Mesodermal cell (in vitro differentiated cells): ENCODE results near the gene NEK6.

ENCODE experiments used
- H3K27ac ChIP-seq: 2 replicates; pipeline ENCODE4 v1.7.0; 2013; ENCODE audit warnings: mild to moderate bottlenecking, low read depth, low read length, moderate library complexity; ENCODE audit not compliant: severe bottlenecking
- H3K36me3 ChIP-seq: 2 replicates; pipeline ENCODE4 v1.7.1; 2013; ENCODE audit warnings: mild to moderate bottlenecking, low read length, moderate library complexity; ENCODE audit not compliant: control insufficient read depth, insufficient read depth
- H3K4me1 ChIP-seq: one replicate; pipeline ENCODE4 v1.7.1; 2013; ENCODE audit warnings: mild to moderate bottlenecking, low read length; ENCODE audit not compliant: insufficient read depth, control insufficient read depth, poor library complexity, severe bottlenecking
- H3K4me3 ChIP-seq: 2 replicates; pipeline ENCODE4 v1.7.0; 2013; ENCODE audit warnings: low read length, control low read depth, mild to moderate bottlenecking; ENCODE audit not compliant: insufficient read depth, poor library complexity, severe bottlenecking; ENCODE audit errors: extremely low read depth
- H3K9me3 ChIP-seq: 2 replicates; pipeline ENCODE4 v1.7.1; 2013; ENCODE audit warnings: mild to moderate bottlenecking, low read length, moderate library complexity; ENCODE audit not compliant: control insufficient read depth
- WGBS, 2 experiments: methylation state at CpG; one replicate each; pipeline ENCODE4 v1.1.5; 2013; ENCODE audit warnings: missing lambda C conversion rate in 2 of 2; ENCODE audit not compliant: insufficient coverage in 2 of 2; 5-methylcytosine and 5-hydroxymethylcytosine counted together

NEK6 gene

GRCh38 chr9:124286292-124286931 is 28.7 kb downstream of the NEK6 start:
- whole genome bisulfite sequencing, 2 experiments: 89 to 92% methylated on average over 13 to 14 of the region's 14 CpGs
- Histone ChIP-seq H3K9me3 (no peaks in the 10 kb centered on the region), H3K27ac (peak overlapping the region; percentile 72), H3K36me3 (peaks cover 14% of the 10 kb centered on the region), H3K4me3 (no peak overlapping the region), H3K4me1 (peaks cover 57% of the 10 kb centered on the region)

DNA sequence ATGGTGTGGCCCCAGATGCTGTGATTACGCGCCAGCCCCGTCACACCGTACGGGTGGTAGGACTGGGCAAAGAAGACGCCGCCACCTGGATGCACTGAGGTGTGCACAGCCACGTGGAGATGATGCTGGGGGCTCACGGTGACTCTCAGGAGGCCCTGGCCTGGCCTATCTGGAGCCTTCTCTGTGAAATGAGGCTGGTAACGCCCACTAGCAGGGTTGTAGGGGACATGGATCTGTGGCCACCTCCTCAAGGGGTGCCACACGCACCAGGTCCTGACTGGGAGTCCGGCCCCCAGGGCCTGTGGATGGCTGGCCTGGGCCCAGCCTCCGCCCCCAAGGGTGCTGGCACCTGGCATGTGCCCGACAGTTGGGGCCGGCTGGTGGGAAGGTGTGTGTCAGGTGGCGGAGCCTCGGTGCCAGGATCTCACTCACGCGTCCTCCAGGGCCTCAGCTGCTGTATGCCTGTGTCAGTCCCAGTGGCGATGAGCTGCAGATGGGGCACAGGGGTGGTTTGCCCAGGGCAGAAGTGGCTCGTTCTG is 32.4 kb downstream of the NEK6 start:
- Histone ChIP-seq H3K36me3 (peaks cover 14% of the 10 kb centered on the region), H3K27ac (no peak overlapping the region), H3K9me3 (no peaks in the 10 kb centered on the region), H3K4me3 (no peak overlapping the region), H3K4me1 (peaks cover 64% of the 10 kb centered on the region)
- 94 to 97% methylated on average over 20 of the region's 21 CpGs for WGBS, 2 experiments

DNA sequence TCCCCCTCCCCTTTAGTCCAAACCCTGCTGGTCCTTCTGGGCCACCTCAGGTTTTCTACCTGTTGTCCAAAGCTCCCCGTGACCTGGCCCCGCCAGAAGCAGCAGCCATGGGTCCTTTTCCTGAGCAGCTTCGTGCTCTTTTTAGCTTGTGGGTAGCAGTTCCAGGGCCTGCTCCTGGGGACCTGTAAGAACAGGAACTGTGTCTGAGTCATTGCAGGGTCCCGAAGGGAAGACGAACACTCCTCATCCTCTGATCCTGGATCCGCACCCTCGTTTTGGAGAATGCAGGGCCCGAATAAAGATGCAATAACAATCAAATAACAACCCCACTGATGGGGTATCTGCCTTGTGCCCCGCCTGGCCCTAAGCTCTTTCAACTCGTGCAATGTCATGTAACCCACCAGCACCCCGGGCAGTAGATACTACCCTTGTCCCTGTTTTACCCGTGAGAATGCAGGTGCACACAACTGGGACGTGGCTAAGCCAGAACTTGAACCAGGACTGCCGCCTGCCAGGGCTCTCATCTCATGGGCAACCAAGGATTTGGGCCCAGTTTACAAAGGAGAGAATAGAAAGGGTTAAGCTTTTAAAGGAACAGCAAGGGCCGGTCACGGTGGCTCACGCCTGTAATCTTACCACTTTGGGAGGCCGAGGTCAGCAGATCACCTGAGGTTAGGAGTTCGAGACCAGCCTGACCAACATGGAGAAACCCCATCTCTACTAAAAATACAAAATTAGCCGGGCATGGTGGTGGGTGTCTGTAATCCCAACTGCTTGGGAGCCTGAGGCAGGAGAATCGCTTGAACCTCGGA is 33.2 kb downstream of the NEK6 start:
- Histone ChIP-seq H3K36me3 (peaks cover 18% of the 10 kb centered on the region), H3K4me3 (no peak overlapping the region), H3K4me1 (peaks cover 64% of the 10 kb centered on the region), H3K27ac (no peak overlapping the region), H3K9me3 (no peaks in the 10 kb centered on the region)
- WGBS, 2 experiments: 88 to 92% methylated on average over 17 to 19 of the region's 22 CpGs

- Histone ChIP-seq H3K36me3 (peaks cover 20% of the 10 kb centered on the region), H3K9me3 (no peaks in the 10 kb centered on the region), H3K4me3 (no peak overlapping the region), H3K27ac (peak overlapping the region; percentile 23), H3K4me1 (peaks cover 69% of the 10 kb centered on the region)
- WGBS, 2 experiments: 70 to 71% methylated on average over 5 to 10 of the region's 11 CpGs
These were observed 34.1 kb downstream of the NEK6 start for GRCh38 chr9:124291801-124292396.

DNA sequence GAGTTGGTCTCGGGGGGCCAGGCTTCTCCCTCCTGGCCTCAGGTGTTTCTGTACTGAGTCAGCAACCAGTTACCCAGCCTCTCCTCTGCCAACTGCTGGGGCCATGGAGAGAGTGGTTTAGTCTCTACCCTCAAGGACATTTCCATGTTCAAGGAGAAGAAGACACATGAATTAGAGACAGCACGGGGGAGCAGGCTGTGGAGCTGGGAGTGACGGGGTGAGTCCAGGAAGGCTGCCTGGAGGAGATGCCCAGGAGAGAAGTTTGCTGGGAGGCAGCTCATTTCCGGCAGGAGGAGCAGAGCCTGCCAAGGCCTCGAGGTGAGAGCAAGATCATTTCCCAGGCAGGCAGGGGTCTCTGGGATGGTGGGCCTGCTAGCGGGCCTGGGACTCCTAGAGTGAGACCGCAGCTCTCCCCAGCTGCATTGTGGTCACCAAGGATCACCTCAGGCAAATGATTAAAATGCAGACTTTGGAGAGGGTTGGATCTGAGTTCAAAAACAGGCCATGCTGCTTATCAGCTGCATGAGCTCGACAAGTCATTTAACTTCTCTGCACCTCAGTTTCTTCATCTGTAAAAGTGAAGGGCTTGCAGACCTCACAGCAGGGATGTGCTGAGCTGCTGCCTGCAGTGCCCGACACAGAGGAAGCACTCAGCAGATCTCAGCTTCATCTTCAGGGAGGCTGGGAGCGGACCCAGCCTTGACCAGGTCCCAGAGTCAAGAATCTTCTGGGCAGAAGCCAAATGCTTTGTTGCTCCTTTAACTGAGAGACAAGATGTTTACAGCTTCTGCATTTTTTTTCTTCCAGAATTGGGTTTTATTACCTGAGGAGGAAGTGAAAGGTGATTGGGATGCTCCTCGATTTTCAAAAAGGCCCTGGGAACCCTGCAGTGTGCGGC is 35.2 kb downstream of the NEK6 start:
- 81 to 86% methylated on average over 10 to 11 of the region's 12 CpGs for WGBS, 2 experiments
- H3K4me1 ChIP-seq: peaks cover 76% of the 10 kb centered on the region
- H3K27ac ChIP-seq: no peak overlapping the region
- no peaks in the 10 kb centered on the region for H3K9me3 ChIP-seq
- H3K36me3 ChIP-seq: peaks cover 20% of the 10 kb centered on the region
- H3K4me3 ChIP-seq: no peak overlapping the region

GRCh38 chr9:124293718-124294506 is 36.2 kb downstream of the NEK6 start:
- WGBS, 2 experiments: 88 to 97% methylated on average over 13 to 17 of the region's 17 CpGs

GRCh38 chr9:124295159-124295794 is 37.5 kb downstream of the NEK6 start:
- peaks cover 12% of the 10 kb centered on the region for H3K36me3 ChIP-seq
- WGBS, 2 experiments: 78 to 85% methylated on average over 15 to 18 of the region's 18 CpGs
- H3K4me3 ChIP-seq: no peak overlapping the region
- H3K27ac ChIP-seq: peak overlapping the region; percentile 69
- peaks cover 88% of the 10 kb centered on the region for H3K4me1 ChIP-seq
- H3K9me3 ChIP-seq: no peaks in the 10 kb centered on the region

More at GRCh38 chr9:124293718-124294506, 36.2 kb downstream of the NEK6 start:
- Histone ChIP-seq H3K27ac (no peak overlapping the region), H3K36me3 (peaks cover 17% of the 10 kb centered on the region), H3K4me3 (no peak overlapping the region), H3K4me1 (peaks cover 81% of the 10 kb centered on the region), H3K9me3 (no peaks in the 10 kb centered on the region)

GRCh38 chr9:124296094-124296493 is 38.3 kb downstream of the NEK6 start:
- no peaks in the 10 kb centered on the region for H3K9me3 ChIP-seq
- WGBS, 2 experiments: 89 to 95% methylated on average over 7 to 8 of the region's 8 CpGs
- H3K27ac ChIP-seq: no peak overlapping the region
- peaks cover 10% of the 10 kb centered on the region for H3K36me3 ChIP-seq
- H3K4me1 ChIP-seq: peaks cover 85% of the 10 kb centered on the region
- no peak overlapping the region for H3K4me3 ChIP-seq

DNA sequence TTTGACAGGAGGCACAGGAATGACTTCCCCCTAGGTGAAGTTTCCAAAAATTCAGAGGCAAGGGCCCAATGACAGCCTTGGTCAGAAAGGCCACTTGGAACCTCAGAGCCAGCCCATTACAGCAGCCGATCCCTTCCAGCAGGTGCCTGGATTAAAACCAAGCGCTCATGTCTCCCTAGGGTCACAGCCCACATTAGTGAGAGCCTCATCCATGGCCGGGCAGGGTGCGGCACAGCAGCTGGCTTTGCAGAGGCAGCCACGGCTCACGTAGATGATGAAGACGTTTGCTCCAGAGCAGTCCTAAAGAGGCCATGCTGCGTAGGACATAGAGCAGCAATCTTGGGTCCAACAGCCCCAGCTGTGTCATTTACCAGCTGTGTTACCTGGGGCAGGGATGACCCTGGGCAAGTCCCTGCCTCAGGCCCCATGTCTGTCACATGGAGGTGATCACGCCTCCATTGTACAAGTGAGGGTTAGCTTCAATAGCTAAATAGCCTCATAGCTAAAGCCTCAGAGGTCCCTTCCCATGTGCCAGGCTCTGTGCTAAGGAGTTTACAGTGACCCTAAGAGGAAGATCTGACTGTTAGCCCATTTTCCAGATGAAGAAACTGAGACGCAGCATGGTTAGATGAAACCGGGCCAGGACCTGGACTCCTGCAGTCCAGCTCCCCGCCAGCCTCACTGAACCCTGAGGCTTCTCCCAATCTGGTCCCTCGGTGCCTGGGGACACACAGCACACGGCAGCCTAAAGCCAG is 39.2 kb downstream of the NEK6 start:
- Histone ChIP-seq H3K9me3 (no peaks in the 10 kb centered on the region), H3K4me1 (peaks cover 77% of the 10 kb centered on the region), H3K36me3 (peaks cover 12% of the 10 kb centered on the region), H3K27ac (peak overlapping the region; percentile 76), H3K4me3 (no peak overlapping the region)
- 81 to 86% methylated on average over 13 to 14 of the region's 14 CpGs for WGBS, 2 experiments
